ENCODE measurements around the gene FAM162A. TPM values are rescaled to one million over a fixed set of nuclear protein-coding genes. Genes with fewer than 3 reads are reported as not detected.

The FAM162A gene
- total and polyA plus RNA-seq, 11 donors = 46.7 to 269 (median 109) TPM

DNA sequence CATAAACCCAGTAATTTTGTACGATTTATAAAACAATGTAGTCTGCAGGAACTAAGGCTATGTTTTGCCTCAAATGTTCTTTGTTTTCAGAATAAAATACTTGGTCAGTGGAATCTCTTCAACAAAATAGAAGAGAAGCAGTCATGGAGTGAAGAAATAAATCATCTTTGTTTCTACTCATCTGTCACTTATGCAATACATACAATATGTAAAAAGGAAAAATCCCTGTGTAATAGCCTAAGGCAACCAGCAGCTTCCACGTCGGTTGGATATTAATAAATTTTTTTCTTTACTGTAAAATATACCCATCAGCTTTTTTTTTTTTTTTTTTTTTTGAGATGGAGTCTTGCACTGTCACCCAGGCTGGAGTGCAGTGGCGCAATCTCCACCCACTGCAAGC lies 37.1 kb downstream of the FAM162A start:
- Histone ChIP-seq H3K27me3 (no peaks in the 10 kb centered on the region), H3K27ac (no peak overlapping the region), H3K4me3 (no peak overlapping the region), H3K9me3 (no peaks in the 10 kb centered on the region), H3K36me3 (peaks cover 0 to 50% (median 37%) of the 10 kb centered on the region in 9 donors), H3K4me1 (peaks cover 0 to 13% (median 8%) of the 10 kb centered on the region in 12 donors)
- intact Hi-C loops (cut with DNase I) = no loop called here
- DNase-seq = no peak
- ATAC-seq = no peak
- 90 to 97% (median 94%) methylated on average over 4 of the region's 4 CpGs for WGBS, 4 donors
- TF ChIP-seq POLR2A (IDR thresholded peaks at IDR 0.05) (no peak), CTCF (IDR thresholded peaks at IDR 0.05) (no peak)

- H3K9me3 ChIP-seq = no peaks in the 10 kb centered on the region
- peaks cover 0 to 57% (median 45%) of the 10 kb centered on the region in 9 donors for H3K36me3 ChIP-seq
- TF ChIP-seq POLR2A (IDR thresholded peaks at IDR 0.05) = no peak
- no peak for TF ChIP-seq CTCF (IDR thresholded peaks at IDR 0.05)
- no peaks in the 10 kb centered on the region for H3K27me3 ChIP-seq
- ATAC-seq (no peak), DNase-seq (no peak)
- H3K4me1 ChIP-seq = peaks cover 0 to 12% (median 6%) of the 10 kb centered on the region in 12 donors
- WGBS, 4 donors = 93 to 98% (median 97%) methylated on average over 2 of the region's 2 CpGs
- intact Hi-C loops (cut with DNase I) = no loop called here
- no peak overlapping the region for H3K4me3 ChIP-seq
- H3K27ac ChIP-seq = no peak overlapping the region
Observed at GRCh38 chr3:122421836-122422235, 37.9 kb downstream of the FAM162A start.

- no peak overlapping the region for H3K4me3 ChIP-seq
- H3K36me3 ChIP-seq = peaks cover 0 to 92% (median 81%) of the 10 kb centered on the region in 9 donors
- ATAC-seq (no peak), DNase-seq (no peak)
- peaks cover 0 to 5% (median 0%) of the 10 kb centered on the region in 12 donors for H3K4me1 ChIP-seq
- peaks cover 0 to 14% (median 0%) of the 10 kb centered on the region in 12 donors for H3K9me3 ChIP-seq
- no peaks in the 10 kb centered on the region for H3K27me3 ChIP-seq
- intact Hi-C loops (cut with DNase I) = no loop called here
- whole genome bisulfite sequencing, 4 donors = 88 to 93% (median 89%) methylated on average over 2 of the region's 2 CpGs
- no peak overlapping the region for H3K27ac ChIP-seq
- TF ChIP-seq CTCF (IDR thresholded peaks at IDR 0.05) = no peak
- no peak for TF ChIP-seq POLR2A (IDR thresholded peaks at IDR 0.05)
Observed at GRCh38 chr3:122427857-122428471, 44.0 kb downstream of the FAM162A start.

- Histone ChIP-seq H3K27ac (no peak overlapping the region), H3K36me3 (peaks cover 0 to 98% (median 83%) of the 10 kb centered on the region in 9 donors), H3K27me3 (no peaks in the 10 kb centered on the region), H3K4me3 (no peak overlapping the region), H3K9me3 (peaks cover 0 to 14% (median 0%) of the 10 kb centered on the region in 12 donors), H3K4me1 (peaks cover 0 to 5% (median 0%) of the 10 kb centered on the region in 12 donors)
- no peak for DNase-seq
- WGBS, 4 donors = 95 to 98% (median 97%) methylated on average over 2 of the region's 2 CpGs
- ATAC-seq = no peak
- no peak for TF ChIP-seq CTCF (IDR thresholded peaks at IDR 0.05)
- no peak for TF ChIP-seq POLR2A (IDR thresholded peaks at IDR 0.05)
- intact Hi-C loops (cut with DNase I) = no loop called here
Observed at GRCh38 chr3:122430371-122430770, 46.4 kb downstream of the FAM162A start.

Data from heart left ventricle (tissue), 16 donors.